ENCODE data around the gene TMPRSS11B. TPM values are rescaled to one million over a fixed set of nuclear protein-coding genes. Genes with fewer than 3 reads are reported as not detected.
A peak's percentile ranks its signal among the peaks of the same experiment; 100 is the strongest.
"Not testable (repeated sequence)": the region's sequence is repeated elsewhere in the genome, so short reads cannot be mapped to it uniquely, and the experiment has no call there.

Gene TMPRSS11B
- total RNA-seq, 2 experiments from 2014 or later, result not detected

DNA sequence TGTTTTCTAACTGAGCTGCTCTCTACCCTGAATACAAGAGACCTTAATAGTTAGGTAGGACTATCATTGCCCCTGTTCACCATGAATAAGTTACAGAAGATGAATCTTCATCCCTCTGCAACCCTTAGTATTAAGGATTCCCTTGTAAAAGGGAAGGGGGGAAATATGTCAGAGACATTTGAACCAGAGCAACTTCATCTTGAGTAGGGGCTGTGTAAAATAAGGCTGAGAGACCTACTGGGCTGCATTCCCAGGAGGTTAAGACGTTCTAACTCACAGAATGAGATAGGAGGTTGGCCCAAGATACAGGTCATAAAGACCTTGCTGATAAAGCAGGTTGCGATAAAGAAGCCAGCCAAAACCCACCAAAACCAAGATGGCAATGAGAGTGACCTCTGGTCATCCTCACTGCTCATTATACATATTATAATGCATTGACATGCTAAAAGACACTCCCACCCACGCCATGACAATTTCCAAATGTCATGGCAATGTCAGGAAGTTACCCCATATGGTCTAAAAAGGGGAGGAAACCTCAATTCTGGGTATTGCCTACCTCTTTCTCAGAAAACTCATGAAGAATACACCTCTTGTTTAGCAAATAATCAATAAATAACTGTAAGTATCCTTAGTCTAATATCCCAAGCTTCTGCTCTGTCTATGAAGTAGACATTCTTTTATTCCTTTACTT, 19.5 kb upstream of the TMPRSS11B start:
- Mint-ChIP-seq H3K36me3 (ENCODE audit: low read depth) (no peaks in the 10 kb centered on the region), H3K4me1 (peaks cover 23% of the 10 kb centered on the region)

DNA sequence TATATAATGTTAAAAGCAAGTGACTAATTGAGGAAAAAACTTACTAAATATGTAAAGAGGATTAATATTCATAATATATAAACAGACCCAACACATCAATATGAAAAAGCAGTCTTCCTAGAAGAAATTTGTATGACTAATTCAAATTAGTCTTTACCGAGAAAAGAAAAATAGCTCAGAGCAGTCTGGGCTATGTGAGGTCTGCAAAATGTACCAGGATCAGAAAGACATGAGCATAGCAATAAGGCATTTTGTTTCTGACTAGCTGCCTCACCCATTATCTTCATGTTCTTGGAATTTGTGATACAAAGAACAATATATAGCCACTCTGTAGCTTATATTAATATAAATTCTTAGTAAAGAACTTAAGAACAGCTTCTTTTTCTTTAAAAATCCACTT, 13.7 kb upstream of the TMPRSS11B start:
- POLR2A ChIA-PET, result no interaction called here
- H3K4me3 Mint-ChIP-seq, result no peak overlapping the region
- DNase-seq, result no peak
- no peaks in the 10 kb centered on the region for H3K27me3 Mint-ChIP-seq
- no peak overlapping the region for H3K27ac Mint-ChIP-seq
- no peaks in the 10 kb centered on the region for H3K36me3 Mint-ChIP-seq (ENCODE audit: low read depth)
- H3K9me3 Mint-ChIP-seq, result no peaks in the 10 kb centered on the region
- CTCF ChIA-PET, result interaction anchor here (1.0 kb wide), 1 partner anchor 14 kb away, joined by 3 read pairs; no protein-coding TSS in a partner anchor
- no peaks in the 10 kb centered on the region for H3K4me1 Mint-ChIP-seq

More for the DNA sequence above, 19.5 kb upstream of the TMPRSS11B start:
- H3K27me3 Mint-ChIP-seq, result no peaks in the 10 kb centered on the region
- no peak overlapping the region for H3K27ac Mint-ChIP-seq
- H3K4me3 Mint-ChIP-seq, result no peak overlapping the region
- no peaks in the 10 kb centered on the region for H3K9me3 Mint-ChIP-seq
- POLR2A ChIA-PET, result no interaction called here
- CTCF ChIA-PET, result no interaction called here
- no peak for DNase-seq

DNA sequence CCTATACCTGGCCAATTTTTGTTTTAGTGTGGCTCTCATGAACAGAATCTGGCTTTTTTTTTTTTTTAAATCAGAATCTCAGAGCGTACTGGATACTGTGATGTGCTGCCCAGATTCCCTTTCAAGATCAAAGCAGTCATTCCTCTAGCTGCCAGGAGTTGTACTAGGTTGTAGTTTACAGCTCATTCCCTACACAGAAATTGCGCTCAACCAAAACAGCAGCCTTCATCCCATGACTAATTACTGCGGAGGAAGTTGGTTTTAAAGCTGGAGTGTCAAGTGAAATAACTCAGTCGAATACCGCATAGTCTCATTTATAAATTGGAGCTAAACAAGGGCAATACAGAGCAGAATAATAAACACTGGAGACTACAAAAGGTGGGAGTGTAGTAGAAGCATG, 12.2 kb upstream of the TMPRSS11B start:
- CTCF ChIA-PET, result no interaction called here
- no peak overlapping the region for H3K27ac Mint-ChIP-seq
- POLR2A ChIA-PET, result no interaction called here
- H3K4me1 Mint-ChIP-seq, result no peaks in the 10 kb centered on the region
- no peak for DNase-seq
- H3K36me3 Mint-ChIP-seq (ENCODE audit: low read depth), result no peaks in the 10 kb centered on the region
- H3K27me3 Mint-ChIP-seq, result no peaks in the 10 kb centered on the region
- H3K4me3 Mint-ChIP-seq, result no peak overlapping the region
- no peaks in the 10 kb centered on the region for H3K9me3 Mint-ChIP-seq

DNA sequence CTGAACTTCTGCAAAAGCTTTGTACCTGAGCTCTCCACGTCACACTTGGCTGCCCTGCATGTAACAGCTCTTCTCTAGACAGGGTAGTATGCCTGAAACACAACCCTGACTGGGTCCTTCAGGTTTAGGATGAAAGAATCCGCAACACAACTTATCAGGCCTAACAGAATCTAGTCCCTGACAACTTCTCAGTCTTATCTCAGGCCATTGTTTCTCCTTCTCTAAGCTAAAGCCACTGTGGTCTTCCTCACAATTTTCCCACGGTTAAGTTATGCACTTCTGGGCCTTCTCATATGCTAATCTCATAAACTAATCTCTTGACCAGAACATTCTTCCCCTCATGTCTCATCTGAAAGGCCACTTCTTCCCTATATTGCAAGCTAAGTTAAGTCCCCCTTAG, 10.8 kb upstream of the TMPRSS11B start:
- ChIA-PET CTCF (interaction anchor here (1.2 kb wide), 1 partner anchor 15 kb away, joined by 3 read pairs; no protein-coding TSS in a partner anchor), POLR2A (no interaction called here)
- no peaks in the 10 kb centered on the region for H3K4me1 Mint-ChIP-seq
- DNase-seq, result no peak
- no peak overlapping the region for H3K27ac Mint-ChIP-seq
- no peaks in the 10 kb centered on the region for H3K27me3 Mint-ChIP-seq
- H3K9me3 Mint-ChIP-seq, result no peaks in the 10 kb centered on the region
- no peak overlapping the region for H3K4me3 Mint-ChIP-seq
- no peaks in the 10 kb centered on the region for H3K36me3 Mint-ChIP-seq (ENCODE audit: low read depth)

DNA sequence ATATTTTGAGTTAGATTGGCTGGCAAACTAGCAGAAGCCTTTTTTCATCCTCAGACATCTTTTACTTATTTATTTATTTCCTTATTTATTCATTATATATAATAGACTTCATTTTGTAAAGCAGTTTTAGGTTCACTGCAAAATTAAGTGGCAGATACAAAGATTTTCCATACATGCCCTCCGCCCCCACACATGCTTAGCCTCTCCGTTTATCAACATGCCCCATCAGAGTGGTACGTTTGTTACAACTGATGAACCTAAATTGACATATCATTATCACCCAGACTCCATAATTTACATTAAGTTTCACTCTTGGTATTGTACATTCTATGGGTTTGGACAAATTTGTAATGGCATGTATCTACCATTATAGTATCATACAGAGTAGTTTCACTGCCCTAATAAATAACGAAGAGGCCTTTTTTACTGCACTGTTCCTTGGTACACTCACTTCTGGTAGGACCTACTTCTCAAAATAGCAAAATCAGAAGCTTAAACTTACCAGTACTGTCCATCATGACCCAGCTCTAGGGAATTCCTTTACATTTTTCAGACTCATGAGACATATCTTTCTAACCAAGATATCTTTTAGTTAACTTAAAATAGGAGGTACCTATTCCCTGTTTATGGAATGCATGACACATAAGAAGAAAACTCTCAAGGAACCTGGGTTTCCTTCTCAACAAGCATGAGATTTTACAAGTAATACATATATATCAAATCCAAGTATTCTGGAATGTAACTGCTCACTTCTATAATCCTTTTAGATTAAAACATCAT, 4.8 kb upstream of the TMPRSS11B start:
- H3K4me1 Mint-ChIP-seq, result peaks cover 9% of the 10 kb centered on the region
- peaks cover 2% of the 10 kb centered on the region for H3K36me3 Mint-ChIP-seq (ENCODE audit: low read depth)
- H3K4me3 Mint-ChIP-seq, result no peak overlapping the region
- no peak overlapping the region for H3K27ac Mint-ChIP-seq
- no peaks in the 10 kb centered on the region for H3K27me3 Mint-ChIP-seq
- DNase-seq, result no peak
- ChIA-PET POLR2A (no interaction called here), CTCF (interaction anchor here (1.4 kb wide), 1 partner anchor 21 kb away, joined by 4 read pairs; no protein-coding TSS in a partner anchor)
- H3K9me3 Mint-ChIP-seq, result no peaks in the 10 kb centered on the region

DNA sequence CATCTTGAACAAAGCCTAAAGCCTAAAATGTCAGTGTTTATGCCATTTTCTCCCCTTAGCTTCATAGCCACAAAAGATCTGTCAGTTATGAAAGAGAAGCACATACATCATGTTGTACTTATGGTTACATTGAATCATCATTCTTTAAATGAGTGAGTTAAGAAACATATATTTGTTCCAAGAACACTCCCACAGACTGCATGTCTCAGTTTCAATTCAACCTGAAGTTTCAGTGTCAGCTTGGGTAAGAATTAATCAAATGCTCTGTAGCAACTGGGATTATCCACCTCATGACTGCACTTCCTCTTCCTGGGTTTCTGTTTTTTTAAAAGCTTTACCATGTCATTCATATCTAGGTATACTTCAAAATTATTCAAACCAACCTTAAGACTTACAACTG, 3.9 kb upstream of the TMPRSS11B start:
- no peak for DNase-seq
- Mint-ChIP-seq H3K27ac (peak overlapping the region; percentile 61), H3K27me3 (no peaks in the 10 kb centered on the region), H3K4me3 (no peak overlapping the region), H3K36me3 (ENCODE audit: low read depth) (peaks cover 2% of the 10 kb centered on the region), H3K9me3 (no peaks in the 10 kb centered on the region), H3K4me1 (peaks cover 9% of the 10 kb centered on the region)
- ChIA-PET POLR2A (no interaction called here), CTCF (interaction anchor here (1.4 kb wide), 1 partner anchor 22 kb away, joined by 4 read pairs; no protein-coding TSS in a partner anchor)

DNA sequence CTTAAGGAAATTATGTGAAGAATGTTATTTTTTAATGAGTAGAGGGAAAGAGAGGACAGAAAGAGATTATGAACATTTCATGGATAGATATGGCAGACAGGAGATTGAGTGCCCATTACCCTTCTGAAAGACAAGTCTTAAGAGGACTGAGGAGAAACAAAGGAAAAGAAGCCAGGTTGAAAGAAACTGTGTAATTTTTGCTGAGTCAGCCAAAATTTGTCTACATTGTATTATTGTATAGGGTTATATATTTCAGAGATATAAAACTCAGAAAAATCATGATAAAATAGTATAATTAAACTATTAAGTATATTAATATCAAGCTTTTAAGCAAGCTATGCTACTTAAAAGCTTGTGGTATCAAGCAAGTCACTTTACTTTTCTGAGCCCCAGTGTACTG, 4.9 kb downstream of the TMPRSS11B start:
- no peak overlapping the region for H3K27ac Mint-ChIP-seq
- DNase-seq, result no peak
- H3K27me3 Mint-ChIP-seq, result peaks cover 2% of the 10 kb centered on the region
- POLR2A ChIA-PET, result no interaction called here
- H3K9me3 Mint-ChIP-seq, result no peaks in the 10 kb centered on the region
- no peak overlapping the region for H3K4me3 Mint-ChIP-seq
- H3K4me1 Mint-ChIP-seq, result no peaks in the 10 kb centered on the region
- H3K36me3 Mint-ChIP-seq (ENCODE audit: low read depth), result no peaks in the 10 kb centered on the region
- CTCF ChIA-PET, result interaction anchor here (0.6 kb wide), 1 partner anchor 134 kb away, joined by 3 read pairs; no protein-coding TSS in a partner anchor

DNA sequence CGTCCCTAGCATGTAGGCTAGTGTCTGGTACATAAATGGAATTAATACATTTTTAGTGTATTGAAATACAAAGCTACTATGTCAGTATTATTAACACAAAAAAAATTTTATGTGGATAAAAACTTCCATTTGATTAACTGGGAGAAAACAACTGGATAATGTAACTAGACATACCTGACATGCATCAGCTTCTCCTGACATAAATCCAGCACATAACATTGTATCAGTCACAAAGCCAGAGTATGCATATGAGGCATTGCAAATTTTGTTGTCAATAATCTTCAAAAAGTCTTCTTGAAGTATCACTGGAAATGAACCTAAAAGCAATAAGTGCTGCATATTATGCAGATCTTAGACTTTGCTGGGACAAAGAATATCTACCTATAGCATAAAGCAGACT, 16.9 kb downstream of the TMPRSS11B start:
- Mint-ChIP-seq H3K4me3 (no peak overlapping the region), H3K27me3 (peaks cover 5% of the 10 kb centered on the region), H3K36me3 (ENCODE audit: low read depth) (no peaks in the 10 kb centered on the region), H3K9me3 (no peaks in the 10 kb centered on the region), H3K4me1 (no peaks in the 10 kb centered on the region), H3K27ac (no peak overlapping the region)
- no peak for DNase-seq
- CTCF ChIA-PET, result no interaction called here
- POLR2A ChIA-PET, result no interaction called here

DNA sequence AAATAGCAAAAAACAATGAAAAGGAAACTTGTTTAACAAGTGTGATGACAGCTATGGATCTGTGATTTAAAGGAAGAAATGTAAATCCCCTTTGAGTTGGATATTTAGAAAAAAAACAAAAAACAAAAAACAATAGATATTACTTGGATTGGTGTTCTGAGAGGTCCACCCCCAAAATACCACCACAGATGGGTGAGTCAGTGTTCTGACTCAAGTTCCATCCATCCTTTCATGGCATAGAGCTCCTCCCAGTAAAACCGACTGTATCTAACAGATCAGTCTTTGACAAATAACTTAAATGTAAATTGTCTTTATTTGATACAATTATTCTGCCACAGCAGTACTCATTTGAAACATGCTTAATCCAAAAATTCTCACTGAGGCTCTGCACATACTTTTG, 27.4 kb downstream of the TMPRSS11B start:
- Mint-ChIP-seq H3K4me3 (no peak overlapping the region), H3K9me3 (no peaks in the 10 kb centered on the region), H3K36me3 (ENCODE audit: low read depth) (no peaks in the 10 kb centered on the region), H3K27ac (no peak overlapping the region), H3K4me1 (peaks cover 5% of the 10 kb centered on the region), H3K27me3 (peaks cover 2% of the 10 kb centered on the region)
- CTCF ChIA-PET, result no interaction called here
- DNase-seq, result no peak
- POLR2A ChIA-PET, result no interaction called here

DNA sequence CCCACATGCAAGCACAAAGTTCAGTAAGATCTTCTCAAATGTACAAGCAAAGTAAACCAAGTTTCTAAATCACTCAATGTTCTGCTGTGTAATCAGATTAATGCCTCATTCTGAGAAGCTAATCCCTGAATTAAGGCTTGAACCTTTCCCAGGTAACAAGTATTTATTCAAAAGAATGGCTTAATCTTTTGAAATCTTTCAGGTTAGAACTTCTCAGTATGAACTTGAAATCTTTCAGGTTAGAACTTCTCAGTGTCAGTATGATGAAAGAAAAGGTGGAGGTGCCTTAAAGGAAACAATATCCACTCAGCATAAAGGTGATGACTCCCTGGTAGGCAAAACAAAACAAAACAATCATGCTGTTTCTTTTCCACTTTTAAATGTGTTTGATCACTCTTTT, 29.0 kb downstream of the TMPRSS11B start:
- peaks cover 2% of the 10 kb centered on the region for H3K27me3 Mint-ChIP-seq
- CTCF ChIA-PET, result no interaction called here
- POLR2A ChIA-PET, result no interaction called here

DNA sequence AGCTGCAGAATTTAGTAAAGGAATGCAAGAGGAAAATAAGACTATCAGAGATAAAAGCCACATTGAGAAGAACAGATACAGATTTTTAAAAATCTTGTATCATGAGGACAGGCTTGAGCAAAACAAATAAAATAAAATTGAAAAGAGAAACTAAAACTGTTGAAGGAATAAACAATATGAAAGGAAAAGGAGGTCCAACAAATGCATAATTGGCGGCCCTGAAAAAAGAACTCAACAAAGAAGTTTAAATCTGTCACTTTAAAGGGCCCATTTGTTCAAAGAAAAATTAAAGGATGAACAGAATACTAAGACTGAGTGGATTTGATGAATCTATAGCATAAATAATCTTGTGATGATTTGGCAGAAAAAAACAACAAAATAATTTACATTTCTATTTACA, 36.5 kb downstream of the TMPRSS11B start:
- CTCF ChIA-PET, result no interaction called here
- H3K4me3 Mint-ChIP-seq, result no peak overlapping the region
- H3K27ac Mint-ChIP-seq, result no peak overlapping the region
- peaks cover 17% of the 10 kb centered on the region for H3K9me3 Mint-ChIP-seq
- POLR2A ChIA-PET, result no interaction called here
- no peaks in the 10 kb centered on the region for H3K27me3 Mint-ChIP-seq
- no peak for DNase-seq
- no peaks in the 10 kb centered on the region for H3K36me3 Mint-ChIP-seq (ENCODE audit: low read depth)
- H3K4me1 Mint-ChIP-seq, result no peaks in the 10 kb centered on the region

More for the DNA sequence above, 29.0 kb downstream of the TMPRSS11B start:
- Mint-ChIP-seq H3K4me3 (no peak overlapping the region), H3K27ac (no peak overlapping the region), H3K9me3 (no peaks in the 10 kb centered on the region), H3K36me3 (ENCODE audit: low read depth) (no peaks in the 10 kb centered on the region), H3K4me1 (peaks cover 5% of the 10 kb centered on the region)
- no peak for DNase-seq

DNA sequence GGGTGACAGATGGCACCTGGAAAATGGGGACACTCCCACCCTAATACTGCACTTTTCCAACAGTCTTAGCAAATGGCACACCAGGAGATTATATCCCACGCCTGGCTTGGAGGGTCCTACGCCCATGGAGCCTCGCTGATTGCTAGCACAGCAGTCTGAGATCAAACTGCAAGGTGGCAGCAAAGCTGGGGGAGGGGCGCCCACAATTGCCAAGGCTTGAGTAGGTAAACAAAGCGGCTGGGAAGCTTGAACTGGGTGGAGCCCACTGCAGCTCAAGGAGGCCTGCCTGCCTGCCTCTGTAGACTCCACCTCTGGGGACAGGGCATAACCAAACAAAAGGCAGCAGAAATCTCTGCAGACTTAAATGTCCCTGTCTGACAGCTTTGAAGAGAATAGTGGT, 51.2 kb downstream of the TMPRSS11B start:
- H3K36me3 Mint-ChIP-seq (ENCODE audit: low read depth); H3K4me1 Mint-ChIP-seq; DNase-seq; H3K9me3 Mint-ChIP-seq; H3K4me3 Mint-ChIP-seq; H3K27ac Mint-ChIP-seq; POLR2A ChIA-PET; H3K27me3 Mint-ChIP-seq; CTCF ChIA-PET: not testable (repeated sequence)

DNA sequence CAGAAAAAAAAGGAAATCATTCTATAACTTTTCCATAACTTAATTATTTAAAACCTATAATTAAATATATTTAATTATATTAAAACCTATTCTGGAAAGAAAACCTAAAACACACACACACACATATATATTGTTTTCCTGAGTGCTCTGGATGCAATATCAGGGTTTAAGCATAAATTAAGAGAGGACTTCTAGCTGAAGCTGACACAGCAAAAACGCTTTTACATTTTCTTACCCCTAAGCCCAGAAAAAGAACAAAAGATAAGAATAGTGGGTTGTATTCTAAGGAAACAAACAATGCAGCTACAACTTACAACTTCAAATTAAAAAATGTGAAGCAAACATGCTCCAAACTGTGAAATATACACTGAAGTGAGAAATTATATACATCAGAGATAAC, 52.3 kb downstream of the TMPRSS11B start:
- H3K9me3 Mint-ChIP-seq, result no peaks in the 10 kb centered on the region

DNA sequence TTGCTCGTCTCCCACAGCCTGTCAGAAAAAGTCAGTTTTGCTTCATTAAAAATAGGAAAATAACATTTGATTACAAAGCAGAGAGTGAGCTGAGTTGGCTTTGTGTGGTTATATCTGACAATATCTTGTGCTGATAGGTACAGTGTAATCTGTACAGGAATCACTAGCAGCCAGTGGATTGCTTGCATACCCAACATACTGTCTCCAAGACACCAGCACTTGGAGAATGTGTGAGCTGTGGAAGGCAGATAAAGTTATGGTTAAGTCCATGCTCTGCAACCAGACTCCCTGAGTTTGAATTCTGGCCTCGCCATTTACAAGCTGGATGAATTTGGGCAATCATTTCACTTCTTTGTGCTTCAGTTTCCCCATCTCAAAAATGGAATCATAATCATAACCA, 58.3 kb downstream of the TMPRSS11B start:
- Mint-ChIP-seq H3K27ac (no peak overlapping the region), H3K27me3 (no peaks in the 10 kb centered on the region), H3K4me3 (no peak overlapping the region), H3K4me1 (no peaks in the 10 kb centered on the region), H3K9me3 (no peaks in the 10 kb centered on the region), H3K36me3 (ENCODE audit: low read depth) (no peaks in the 10 kb centered on the region)
- ChIA-PET CTCF (no interaction called here), POLR2A (no interaction called here)
- no peak for DNase-seq

More for the DNA sequence above, 52.3 kb downstream of the TMPRSS11B start:
- no peak for DNase-seq
- POLR2A ChIA-PET, result no interaction called here
- Mint-ChIP-seq H3K27me3 (no peaks in the 10 kb centered on the region), H3K4me3 (no peak overlapping the region), H3K36me3 (ENCODE audit: low read depth) (no peaks in the 10 kb centered on the region), H3K4me1 (no peaks in the 10 kb centered on the region), H3K27ac (no peak overlapping the region)
- CTCF ChIA-PET, result no interaction called here

All from activated CD4-positive, alpha-beta memory T cell treated with anti-CD3 and anti-CD28 coated beads, Interleukin-2, amount 10 ng/mL, durations not matched to agents 7 days and 5 days (primary cell).